Middle frontal gyrus (tissue), 1 donor: ENCODE measurements around the gene SOHLH1.
A peak's percentile ranks its signal among the peaks of the same experiment; 100 is the strongest.

ENCODE experiments used
- DNase-seq: peaks from one replicate; pipeline ENCODE4 v3.0.0-alpha.2; 2015; ENCODE audit warnings: low spot score; ENCODE audit errors: extremely low spot score

Gene SOHLH1

DNA sequence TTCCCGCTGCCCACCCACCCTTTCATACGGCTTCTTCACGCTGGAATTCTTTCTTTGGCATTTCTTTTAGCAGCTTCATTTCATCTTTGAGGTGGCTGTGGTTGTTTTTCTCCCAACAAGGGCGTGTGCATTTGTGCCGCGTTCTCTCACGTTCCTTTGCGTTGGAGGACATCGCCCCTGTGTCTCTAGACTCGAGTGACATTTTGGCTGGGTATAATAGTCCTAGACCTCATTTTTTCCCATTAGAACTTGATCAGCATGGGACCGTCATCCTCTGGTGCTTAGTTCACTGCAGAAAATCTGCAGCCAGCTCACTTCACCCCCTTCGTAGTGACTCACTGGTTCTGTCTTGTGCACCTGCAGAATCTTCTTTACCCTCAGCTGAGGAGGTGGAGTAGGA, 32.2 kb upstream of the SOHLH1 start:
- no peak for DNase-seq

DNA sequence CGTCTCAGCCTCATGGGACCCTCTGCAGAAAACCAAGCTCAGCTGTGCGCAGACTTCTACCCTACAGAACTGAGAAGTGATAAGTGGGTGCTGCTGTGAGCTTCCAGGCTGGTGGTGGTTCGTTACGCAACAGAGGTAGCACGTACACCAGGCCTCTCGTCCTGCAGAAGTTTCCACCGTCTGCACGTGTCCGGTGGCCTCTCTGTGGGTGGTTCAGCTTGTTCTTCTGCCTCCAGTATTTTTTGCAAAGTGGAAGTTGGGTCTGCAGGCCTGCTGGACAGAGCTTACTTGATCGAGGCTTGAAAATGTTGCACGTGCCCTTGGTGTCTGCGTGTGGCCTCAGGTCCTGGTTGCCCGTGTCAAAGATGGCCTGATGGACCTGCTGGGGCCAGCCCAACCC, 30.2 kb upstream of the SOHLH1 start:
- DNase-seq, result no peak

DNA sequence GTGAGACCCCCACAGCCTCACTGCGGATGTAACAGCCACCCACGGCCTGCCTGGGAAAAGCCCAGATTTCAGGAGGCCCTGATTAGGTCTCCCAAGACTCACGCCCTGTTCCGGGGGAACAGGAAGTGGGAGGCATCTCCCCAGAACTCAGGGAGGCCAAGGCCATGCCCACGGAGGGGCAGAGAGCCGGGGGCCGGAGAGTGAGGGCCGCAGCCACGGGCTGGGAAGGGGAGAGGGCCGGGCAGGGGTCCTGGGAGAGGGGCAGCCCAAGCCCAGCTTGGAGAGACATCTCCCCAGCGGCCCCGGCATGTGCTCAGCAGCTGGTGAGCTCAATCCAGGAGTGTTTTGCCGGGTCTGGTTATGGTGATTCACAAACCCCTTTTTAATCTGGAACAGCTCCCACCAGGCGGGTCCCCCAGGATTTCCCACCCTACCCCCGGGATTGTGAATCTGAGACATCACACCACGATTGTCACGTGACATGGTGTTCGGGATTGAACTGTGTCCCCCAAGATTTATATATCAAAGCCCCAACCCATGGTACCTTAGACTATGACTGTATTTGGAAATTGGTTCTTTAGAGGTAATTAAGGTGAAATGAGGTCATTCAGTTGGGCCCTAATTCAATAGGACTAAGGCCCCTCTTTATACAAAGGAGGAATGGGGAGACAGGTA, 29.3 kb upstream of the SOHLH1 start:
- DNase-seq, result no peak

DNA sequence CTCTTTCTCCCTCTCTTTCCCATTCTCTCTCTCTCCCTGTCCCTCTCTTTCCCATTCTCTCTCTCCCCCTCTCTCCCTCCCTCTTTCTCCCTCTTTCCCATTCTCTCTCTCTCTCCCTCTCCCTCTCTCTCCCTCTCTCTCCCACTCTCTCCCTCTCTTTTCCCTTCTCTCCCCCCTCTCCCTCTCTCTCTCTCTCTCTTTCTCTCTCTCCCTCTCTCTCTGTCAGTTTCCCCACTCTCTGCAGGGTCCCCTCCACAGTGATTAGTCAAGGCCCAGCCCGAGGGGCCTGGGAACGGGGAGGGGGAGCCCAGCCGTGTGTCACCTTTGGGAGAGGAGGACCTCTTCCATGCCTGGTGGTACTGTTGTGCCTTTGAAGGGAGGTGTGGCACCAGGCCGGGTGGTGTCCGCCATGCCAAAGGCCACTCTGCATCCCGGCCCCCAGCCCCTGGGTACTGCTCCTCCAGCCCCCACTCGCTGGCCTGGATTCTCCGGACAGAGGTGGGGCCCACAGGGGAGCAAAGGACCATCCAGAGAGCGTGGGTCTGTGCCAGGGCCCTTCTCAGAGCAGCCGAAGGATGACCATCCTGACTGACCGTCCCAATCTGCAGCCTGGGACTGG, 28.1 kb upstream of the SOHLH1 start:
- DNase-seq, result no peak

DNA sequence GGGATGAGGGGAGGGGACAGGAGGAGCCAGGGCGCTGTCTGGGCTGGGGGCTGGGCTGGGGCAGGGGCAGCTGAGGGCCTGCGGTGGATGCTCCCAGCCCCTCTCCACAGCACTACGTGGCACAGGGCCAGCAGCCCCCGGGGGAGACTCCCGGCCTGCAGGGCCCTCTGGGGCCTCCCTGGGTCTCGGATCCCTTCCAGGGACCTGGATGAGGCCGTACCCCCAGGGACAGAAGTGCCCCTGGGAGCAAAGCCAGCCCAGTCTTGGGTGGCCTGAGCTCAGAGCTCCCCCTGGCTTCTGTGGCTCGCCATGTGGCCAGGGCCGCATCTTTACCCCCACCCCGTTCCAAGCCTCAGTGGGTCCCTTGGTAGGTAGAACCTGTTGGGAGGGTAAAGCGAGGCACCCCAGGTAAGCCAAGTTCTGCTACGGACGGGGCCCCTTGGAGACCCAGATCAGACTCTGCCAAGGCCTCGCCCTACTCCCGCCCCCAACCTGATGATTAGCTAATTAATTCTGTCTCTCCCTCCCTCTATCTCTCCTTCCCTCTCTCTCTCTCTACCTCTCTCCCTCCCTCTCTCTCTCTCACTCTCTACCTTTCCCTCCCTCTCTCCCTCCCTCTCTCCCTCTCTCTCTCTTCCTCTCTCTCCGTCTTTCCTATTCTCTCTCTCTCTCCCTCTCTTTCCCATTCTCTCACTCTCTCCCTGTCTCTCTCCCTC, 27.0 kb upstream of the SOHLH1 start:
- no peak for DNase-seq

DNA sequence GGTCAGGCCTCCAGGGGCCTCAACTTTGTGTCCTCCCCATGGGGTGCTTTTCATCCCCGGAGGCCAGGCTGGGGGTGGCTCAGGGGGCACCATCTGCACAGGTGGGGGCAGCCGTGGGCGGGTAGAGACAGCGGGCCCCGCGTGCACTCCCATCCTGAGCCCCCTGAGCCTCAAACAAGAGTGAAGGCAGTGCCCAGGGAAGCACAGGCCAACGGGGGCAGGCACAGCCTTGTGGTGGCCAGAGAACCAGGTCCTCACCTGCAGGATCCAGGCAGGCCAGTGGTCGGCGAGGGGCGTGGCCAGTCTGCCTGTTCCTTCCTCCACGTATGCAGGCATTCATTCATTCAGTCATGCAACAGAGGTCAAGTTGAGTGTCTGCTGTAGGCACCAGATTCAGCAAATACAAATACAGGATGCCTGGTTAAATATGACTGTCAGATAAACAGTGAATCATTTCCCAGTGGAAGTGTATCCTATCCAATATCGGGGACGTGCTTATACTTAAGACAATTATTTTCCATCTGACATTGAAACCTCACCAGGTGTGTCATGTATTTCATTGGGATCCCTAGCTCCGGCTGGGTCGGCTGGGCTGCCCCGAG, 25.0 kb upstream of the SOHLH1 start:
- DNase-seq, result no peak

DNA sequence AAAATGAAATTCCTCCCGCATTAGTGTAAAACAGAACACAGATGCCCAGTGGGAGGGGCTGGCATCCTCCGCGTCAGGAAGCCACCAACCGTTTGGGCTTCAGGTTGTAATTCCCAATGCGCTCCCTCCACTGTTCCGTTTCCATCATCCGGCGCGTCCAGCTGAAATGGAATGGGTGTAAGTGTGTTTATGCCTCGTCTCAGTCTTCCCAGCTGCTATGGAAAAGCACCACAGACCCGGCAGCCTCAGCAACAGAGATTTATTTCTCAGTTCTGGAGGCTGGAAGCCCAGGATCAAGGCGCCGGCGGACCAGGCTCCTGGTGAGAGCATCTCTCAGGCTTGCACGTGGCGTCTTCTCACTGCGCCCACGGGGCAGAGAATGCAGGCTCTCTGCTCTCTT, 23.1 kb upstream of the SOHLH1 start:
- DNase-seq, result no peak

DNA sequence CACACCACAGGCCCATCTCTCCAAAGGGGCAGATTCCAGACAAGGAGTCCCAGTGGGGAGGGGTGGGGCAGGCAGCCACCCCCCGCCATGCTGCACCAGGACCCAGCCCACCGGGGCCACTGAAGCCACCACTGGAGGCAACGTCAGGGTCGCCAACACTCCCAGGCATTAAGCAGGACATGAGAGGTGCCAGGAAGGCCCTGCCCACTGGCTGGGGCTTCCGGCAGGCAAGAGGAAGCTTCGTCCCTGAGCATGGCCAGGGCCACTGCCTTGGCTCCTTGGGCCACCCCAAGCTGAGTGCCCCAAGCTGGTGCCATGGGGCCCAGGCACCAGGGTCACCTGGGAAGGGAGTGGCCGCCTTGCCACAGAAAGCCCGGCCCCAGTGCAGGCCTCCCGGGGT, 20.2 kb upstream of the SOHLH1 start:
- no peak for DNase-seq

DNA sequence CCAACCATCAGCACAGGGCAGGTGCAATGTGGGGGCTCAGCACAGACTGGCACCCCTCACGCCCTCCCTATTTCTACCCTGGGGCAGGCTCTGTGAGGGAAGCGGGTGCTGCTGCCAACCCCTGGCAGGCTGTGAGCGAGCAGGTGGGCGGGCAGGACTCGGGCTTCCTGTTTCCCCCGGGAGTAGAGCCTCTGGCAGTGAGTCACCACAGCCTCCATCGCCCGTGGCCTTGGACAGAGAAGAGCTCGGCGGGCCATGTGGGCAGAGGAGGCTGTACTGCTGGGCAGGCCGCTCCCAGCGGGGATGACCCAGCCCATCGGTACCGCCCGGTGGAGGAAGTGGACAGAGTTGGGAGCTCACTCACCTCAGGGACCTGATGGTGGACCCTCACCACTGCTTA, 19.3 kb upstream of the SOHLH1 start:
- DNase-seq, result no peak

DNA sequence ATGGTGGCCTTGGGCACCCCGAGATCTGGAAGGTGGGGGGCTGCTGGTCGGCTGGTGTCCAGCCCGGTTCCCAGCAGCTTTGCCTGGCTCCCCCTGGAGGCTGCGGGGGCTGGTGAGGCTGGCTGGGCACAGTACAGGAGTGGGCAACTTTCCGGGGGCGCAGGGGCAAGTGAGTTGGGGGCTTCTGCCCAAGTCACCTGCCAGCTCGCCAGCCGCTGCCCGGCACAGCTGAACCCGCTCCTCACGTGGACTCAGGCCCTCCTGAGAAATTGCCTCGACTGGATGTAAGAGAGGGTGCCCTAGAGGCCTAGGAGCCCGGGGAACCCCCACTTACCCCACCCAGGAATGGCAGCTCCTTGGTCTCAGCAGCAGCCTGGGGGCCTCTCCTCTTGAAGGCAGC, 18.1 kb upstream of the SOHLH1 start:
- no peak for DNase-seq

DNA sequence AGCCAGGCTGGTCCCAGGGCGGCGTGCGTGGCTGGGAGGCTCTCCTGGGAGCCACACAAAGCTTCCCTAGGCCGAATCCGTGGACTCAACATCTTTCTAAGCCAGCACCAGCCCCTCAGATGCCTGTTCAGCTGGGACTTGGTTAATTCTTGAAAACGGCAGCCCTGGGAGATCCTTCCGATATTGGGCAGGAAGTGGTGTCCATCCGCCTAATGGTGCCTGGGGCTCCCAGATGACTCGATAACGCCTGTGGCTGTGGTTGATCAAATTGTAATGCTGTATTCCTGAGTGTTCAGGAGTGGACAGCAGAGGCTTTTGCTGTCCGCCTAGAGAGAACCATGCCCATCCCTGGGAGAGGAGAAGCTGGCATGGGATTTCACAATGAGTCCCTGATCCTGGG, 16.8 kb upstream of the SOHLH1 start:
- no peak for DNase-seq

DNA sequence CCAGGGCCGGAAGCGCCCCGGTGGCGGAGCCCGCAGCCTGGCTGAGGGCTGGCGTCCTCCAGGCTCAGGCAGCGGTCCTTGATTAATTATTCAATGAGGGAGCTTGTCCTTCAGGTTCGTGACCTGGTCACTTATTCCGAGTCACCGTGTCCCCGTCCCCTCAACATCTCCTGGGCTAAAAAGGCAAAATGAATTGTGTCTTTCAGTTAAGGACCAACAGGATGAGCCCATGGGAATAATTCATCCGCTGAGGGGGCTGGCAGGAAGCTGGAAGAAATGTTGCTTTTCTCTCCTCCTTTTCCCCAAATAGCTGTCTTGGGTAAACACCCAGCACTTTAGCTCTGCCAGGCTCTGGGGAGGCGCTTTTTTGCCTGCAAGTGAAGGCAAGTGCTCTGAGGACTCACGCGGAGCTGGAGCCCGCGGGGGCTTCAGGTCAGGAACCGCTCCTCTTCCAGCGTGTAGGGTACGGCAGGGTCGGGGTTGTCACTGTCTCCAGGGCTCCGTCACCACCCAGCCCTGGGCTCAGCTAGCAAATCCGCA, 15.8 kb upstream of the SOHLH1 start:
- DNase-seq, result no peak

DNA sequence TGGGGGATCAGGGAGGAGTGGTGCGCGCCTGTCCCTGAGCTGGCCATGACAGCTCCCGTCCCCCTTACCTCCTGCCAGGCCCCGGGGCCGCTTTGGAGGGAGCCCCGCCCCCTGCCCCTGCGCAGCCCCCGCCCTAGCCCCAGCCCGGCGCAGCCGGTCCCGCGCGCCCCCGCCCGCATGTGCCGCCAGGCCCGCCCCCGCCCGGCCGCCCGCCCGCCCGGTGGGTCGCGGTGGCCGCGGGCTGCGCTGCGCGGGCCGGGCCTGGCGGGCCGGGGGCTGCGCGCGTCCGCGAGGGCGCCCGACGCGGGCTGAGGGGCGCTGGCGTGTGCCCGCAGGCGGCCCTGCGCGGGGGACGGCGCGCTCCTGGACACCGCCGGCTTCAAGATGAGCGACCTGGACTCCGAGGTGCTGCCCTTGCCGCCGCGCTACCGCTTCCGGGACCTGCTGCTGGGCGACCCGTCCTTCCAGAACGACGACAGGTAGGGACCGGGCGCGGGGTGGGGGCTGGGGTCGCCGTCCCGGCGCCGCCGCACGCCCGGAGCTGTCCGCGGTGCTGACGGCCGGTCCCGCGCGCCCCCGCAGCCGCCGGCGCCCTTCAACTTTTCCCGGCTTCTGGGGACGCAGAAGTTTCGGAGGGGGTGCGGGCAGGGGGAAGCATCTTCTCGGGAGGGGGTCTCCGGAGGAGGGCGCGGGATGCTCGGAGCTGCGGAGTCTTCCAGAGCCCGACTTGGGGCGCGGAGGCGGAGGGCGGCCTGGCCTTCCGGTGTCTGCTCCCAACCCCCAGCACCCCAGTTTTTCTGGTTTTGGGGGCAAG, 15.2 kb upstream of the SOHLH1 start:
- DNase-seq, result no peak

DNA sequence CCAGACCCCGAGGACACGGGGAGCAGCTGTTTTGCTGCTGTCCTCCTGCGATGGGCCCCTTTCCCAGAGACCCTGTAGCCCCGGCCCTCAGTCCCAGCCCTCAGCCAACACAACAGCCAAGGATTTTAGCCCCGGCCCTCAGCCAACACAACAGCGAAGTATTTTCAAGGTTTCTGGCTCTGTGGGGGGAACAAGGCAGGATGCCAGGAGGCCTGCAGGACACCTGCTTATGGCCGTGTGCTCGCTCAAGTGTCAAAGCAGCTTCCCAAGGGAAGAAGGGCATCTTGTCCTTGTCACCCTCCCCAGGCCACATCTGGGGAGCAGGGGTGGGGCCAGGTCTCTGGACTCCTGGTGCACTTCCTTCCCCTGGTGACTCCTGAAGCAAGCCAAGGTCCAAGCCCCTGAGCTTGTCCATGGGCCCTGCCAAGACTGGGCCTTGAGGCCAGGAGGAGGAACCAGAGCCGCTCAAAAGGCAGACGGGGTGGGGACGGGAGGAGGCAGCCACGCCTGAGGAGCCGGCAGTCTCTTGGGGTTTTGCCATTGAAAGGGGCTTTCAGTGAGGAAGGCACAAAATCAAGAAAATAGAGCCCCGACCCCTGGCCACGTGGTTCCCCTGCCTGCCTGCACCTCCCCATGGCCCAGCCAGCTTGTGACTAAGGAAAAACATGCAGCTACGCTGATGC, 13.5 kb upstream of the SOHLH1 start:
- DNase-seq, result no peak

DNA sequence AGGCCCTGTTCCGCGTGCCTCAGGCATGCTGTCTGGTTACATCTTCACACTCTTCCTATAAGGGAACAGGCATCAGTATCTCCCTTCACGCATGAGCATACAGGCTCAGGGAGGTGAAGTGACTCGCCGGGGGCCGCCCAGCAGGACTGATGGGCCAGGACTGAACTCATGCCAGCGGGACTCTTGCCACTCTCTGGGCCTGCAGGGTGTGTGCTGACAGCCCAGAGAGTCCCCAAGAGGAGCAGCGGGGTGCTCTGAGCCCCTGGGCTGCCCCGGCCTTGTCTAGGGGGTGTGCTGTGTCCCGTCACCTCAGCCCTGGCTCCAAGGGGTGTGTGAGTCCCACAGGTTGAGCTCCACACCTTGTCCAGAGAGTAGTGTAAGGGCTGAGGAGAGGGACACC, 12.6 kb upstream of the SOHLH1 start:
- DNase-seq, result no peak

DNA sequence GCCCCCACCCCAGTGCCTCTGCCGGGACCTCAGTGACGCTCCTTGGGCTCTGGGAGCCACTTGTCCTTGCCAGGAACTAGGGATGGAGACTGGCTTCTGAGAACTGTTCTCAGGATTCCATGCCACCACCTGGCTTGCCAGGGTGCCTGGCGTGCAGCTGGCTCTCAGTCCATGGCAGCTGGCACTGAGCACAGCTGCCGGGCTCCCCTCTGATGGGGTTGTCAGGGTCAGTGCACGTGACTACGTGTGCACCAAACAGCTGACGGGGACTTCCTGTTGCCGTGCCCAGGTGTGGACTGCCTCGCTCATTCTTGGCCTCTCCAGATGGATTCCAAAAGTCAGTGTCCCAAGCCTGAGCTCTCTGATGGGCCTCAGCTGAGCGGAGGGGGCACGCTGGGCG, 12.1 kb upstream of the SOHLH1 start:
- no peak for DNase-seq

DNA sequence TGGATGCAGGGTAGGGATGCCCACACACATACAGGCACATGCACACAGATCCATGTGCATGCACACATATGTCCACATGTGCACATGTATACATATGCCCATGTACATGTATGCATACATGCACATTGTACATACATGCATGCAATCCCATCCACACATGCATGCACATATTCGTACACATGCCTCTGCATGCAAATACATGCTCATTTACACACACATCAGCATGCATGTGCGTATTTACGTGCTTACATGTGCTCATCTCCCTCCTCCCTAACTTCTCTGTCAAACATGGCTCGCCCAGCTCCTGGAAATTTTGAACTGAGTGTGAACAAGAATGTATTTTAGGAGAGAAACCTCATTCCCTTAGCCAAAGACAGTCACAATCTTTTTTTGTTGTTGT, 8.9 kb upstream of the SOHLH1 start:
- no peak for DNase-seq

DNA sequence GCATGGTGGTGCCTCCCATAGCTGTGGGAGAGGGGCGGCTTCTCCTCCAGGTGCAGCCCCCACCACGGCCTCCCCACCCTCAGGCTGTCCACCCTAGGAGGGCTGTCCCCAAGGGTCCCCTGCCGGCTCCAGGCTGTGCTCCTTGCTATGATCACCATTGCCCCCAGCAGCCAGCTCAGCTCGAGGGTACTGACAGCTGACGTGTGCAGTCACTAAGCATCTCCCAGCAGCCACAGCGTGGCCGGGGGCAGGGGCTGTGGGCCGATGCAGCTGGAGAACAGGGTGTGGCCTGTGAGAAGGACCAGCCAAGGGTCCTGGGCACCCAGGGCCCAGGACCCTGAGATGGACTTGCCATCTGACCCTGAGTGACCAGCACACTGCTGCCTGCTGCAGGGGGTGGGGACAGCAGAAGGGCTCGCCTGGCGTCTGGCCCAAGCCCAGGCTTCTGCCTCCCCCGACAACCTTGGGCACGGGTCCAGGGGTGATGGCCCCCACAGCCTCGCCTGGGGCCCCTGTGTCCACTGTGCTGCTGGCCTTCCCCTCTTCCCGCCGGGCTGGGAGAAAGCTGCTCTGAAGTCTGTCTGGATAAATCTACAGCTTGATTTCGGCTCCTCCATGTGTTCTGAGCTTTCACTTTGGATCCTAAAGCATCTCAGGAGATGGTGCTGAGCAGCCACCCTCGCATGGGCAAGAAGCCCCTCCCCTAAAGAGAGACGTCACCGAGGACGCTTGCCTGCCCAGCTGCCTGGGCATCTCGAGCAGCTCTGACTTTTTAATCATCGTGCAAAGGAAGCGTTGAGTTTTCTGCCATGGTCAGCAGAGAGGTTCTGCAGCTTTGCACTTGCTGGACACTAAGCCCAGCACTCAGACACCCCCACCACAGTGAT, 8.2 kb upstream of the SOHLH1 start:
- peak; percentile 33 for DNase-seq

DNA sequence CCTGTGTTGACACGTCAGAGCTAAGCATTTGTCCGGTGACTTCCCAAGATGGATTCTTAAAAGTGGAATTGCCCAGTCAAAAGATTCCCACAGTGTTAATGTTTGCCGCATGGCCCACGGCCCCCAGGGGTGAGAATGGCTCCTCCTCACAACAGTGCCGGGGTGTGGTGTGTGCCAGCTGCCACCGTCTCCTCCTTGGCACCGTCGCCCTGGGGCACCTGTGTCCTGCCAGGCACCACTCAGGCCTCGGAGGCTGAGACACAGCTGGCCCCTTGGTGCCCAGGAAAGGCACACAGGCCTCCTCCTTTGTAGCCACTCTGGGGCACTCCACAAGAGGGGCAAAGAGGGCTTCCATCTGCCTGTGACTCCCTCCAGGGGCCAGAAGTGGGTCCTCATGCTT, 7.0 kb upstream of the SOHLH1 start:
- DNase-seq, result no peak

DNA sequence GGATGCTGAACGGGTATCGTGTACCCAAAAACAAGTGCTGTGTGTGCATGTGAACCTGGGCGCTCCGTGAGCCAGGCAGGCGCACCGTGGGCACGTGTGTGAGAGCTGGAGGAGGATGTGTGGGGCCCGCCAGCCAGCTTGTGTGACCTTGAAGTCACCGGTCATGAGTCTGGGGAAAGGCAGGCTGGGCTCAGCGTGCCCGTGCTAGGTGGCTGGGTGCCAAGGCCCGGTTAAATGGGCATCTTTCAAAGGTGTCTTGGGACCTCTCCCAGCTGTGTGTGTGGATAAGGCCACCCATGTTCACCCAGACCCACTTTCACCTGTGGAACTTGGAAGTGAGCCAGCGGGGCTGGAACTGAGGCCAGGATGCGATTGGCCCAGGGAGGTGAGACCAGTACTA, 6.1 kb upstream of the SOHLH1 start:
- no peak for DNase-seq
